Activated T-cell treated with anti-CD3 and anti-CD28 coated beads, Interleukin-2, amount 50 U/mL, for 24 hours (primary cell): ENCODE data around the gene MMAB.
"Not testable (repeated sequence)": the region's sequence is repeated elsewhere in the genome, so short reads cannot be mapped to it uniquely, and the experiment has no call there.

ENCODE experiments used
- DNase-seq: peaks from one replicate; pipeline ENCODE4 v3.0.0-alpha.2; 2020
- H3K27ac Mint-ChIP-seq: 2 replicates; pipeline ENCODE4 v1.8.0; 2020; ENCODE audit warnings: mild to moderate bottlenecking, mixed read lengths
- H3K27me3 Mint-ChIP-seq: 2 replicates; pipeline ENCODE4 v1.8.0; 2020; ENCODE audit warnings: mixed read lengths
- H3K36me3 Mint-ChIP-seq: 2 replicates; pipeline ENCODE4 v1.8.0; 2020; ENCODE audit warnings: low read depth, mixed read lengths
- H3K4me1 Mint-ChIP-seq: 2 replicates; pipeline ENCODE4 v1.8.0; 2020; ENCODE audit warnings: low read depth, mixed read lengths
- H3K4me3 Mint-ChIP-seq: 2 replicates; pipeline ENCODE4 v1.8.0; 2020; ENCODE audit warnings: mild to moderate bottlenecking, moderate library complexity, mixed read lengths
- H3K9me3 Mint-ChIP-seq: 2 replicates; pipeline ENCODE4 v1.8.0; 2020; ENCODE audit warnings: mixed read lengths

Gene MMAB

GRCh38 chr12:109608270-109608669 is 35.0 kb upstream of the MMAB start:
- DNase-seq: no peak
- H3K4me1 Mint-ChIP-seq: no peaks in the 10 kb centered on the region
- H3K27me3 Mint-ChIP-seq: peaks cover 37% of the 10 kb centered on the region
- no peaks in the 10 kb centered on the region for H3K9me3 Mint-ChIP-seq
- H3K36me3 Mint-ChIP-seq: no peaks in the 10 kb centered on the region
- H3K4me3 Mint-ChIP-seq: no peak overlapping the region
- H3K27ac Mint-ChIP-seq: no peak overlapping the region

GRCh38 chr12:109607618-109608017 is 34.3 kb upstream of the MMAB start:
- no peaks in the 10 kb centered on the region for H3K4me1 Mint-ChIP-seq
- no peaks in the 10 kb centered on the region for H3K9me3 Mint-ChIP-seq
- no peak overlapping the region for H3K27ac Mint-ChIP-seq
- H3K4me3 Mint-ChIP-seq: no peak overlapping the region
- peaks cover 30% of the 10 kb centered on the region for H3K27me3 Mint-ChIP-seq
- no peaks in the 10 kb centered on the region for H3K36me3 Mint-ChIP-seq
- DNase-seq: no peak

GRCh38 chr12:109606320-109607028 is 33.2 kb upstream of the MMAB start:
- H3K27me3 Mint-ChIP-seq: peaks cover 22% of the 10 kb centered on the region
- no peak overlapping the region for H3K4me3 Mint-ChIP-seq
- H3K4me1 Mint-ChIP-seq: no peaks in the 10 kb centered on the region
- H3K9me3 Mint-ChIP-seq: no peaks in the 10 kb centered on the region
- H3K27ac Mint-ChIP-seq: no peak overlapping the region
- no peaks in the 10 kb centered on the region for H3K36me3 Mint-ChIP-seq
- DNase-seq: no peak

- Mint-ChIP-seq H3K27ac (no peak overlapping the region), H3K9me3 (no peaks in the 10 kb centered on the region), H3K4me3 (no peak overlapping the region), H3K27me3 (peaks cover 17% of the 10 kb centered on the region), H3K36me3 (no peaks in the 10 kb centered on the region), H3K4me1 (no peaks in the 10 kb centered on the region)
- DNase-seq: no peak
These were observed 32.4 kb upstream of the MMAB start for GRCh38 chr12:109605599-109606228.

- no peaks in the 10 kb centered on the region for H3K9me3 Mint-ChIP-seq
- H3K27me3 Mint-ChIP-seq: peaks cover 14% of the 10 kb centered on the region
- no peak for DNase-seq
- no peak overlapping the region for H3K27ac Mint-ChIP-seq
- H3K36me3 Mint-ChIP-seq: no peaks in the 10 kb centered on the region
- no peak overlapping the region for H3K4me3 Mint-ChIP-seq
- H3K4me1 Mint-ChIP-seq: no peaks in the 10 kb centered on the region
These were observed 31.7 kb upstream of the MMAB start for GRCh38 chr12:109605016-109605415.

- no peaks in the 10 kb centered on the region for H3K36me3 Mint-ChIP-seq
- H3K4me1 Mint-ChIP-seq: no peaks in the 10 kb centered on the region
- H3K27ac Mint-ChIP-seq: no peak overlapping the region
- no peak overlapping the region for H3K4me3 Mint-ChIP-seq
- DNase-seq: no peak
- H3K9me3 Mint-ChIP-seq: no peaks in the 10 kb centered on the region
- H3K27me3 Mint-ChIP-seq: peaks cover 14% of the 10 kb centered on the region
These were observed 30.9 kb upstream of the MMAB start for GRCh38 chr12:109604132-109604585.

- H3K27ac Mint-ChIP-seq, H3K9me3 Mint-ChIP-seq, H3K36me3 Mint-ChIP-seq, DNase-seq, H3K4me1 Mint-ChIP-seq, H3K4me3 Mint-ChIP-seq: not testable (repeated sequence)
- peaks cover 12% of the 10 kb centered on the region for H3K27me3 Mint-ChIP-seq
These were observed 28.8 kb upstream of the MMAB start for GRCh38 chr12:109602132-109602531.

GRCh38 chr12:109601557-109601956 is 28.3 kb upstream of the MMAB start:
- Mint-ChIP-seq H3K9me3 (no peaks in the 10 kb centered on the region), H3K27ac (no peak overlapping the region), H3K4me1 (peaks cover 10% of the 10 kb centered on the region)

GRCh38 chr12:109600995-109601394 is 27.7 kb upstream of the MMAB start:
- peaks cover 10% of the 10 kb centered on the region for H3K4me1 Mint-ChIP-seq
- no peak overlapping the region for H3K4me3 Mint-ChIP-seq
- H3K36me3 Mint-ChIP-seq: peaks cover 3% of the 10 kb centered on the region
- no peaks in the 10 kb centered on the region for H3K9me3 Mint-ChIP-seq
- H3K27ac Mint-ChIP-seq: no peak overlapping the region
- DNase-seq: no peak
- H3K27me3 Mint-ChIP-seq: peaks cover 8% of the 10 kb centered on the region

More at GRCh38 chr12:109601557-109601956, 28.3 kb upstream of the MMAB start:
- Mint-ChIP-seq H3K27me3 (peaks cover 8% of the 10 kb centered on the region), H3K36me3 (peaks cover 3% of the 10 kb centered on the region), H3K4me3 (no peak overlapping the region)
- no peak for DNase-seq

GRCh38 chr12:109600481-109600880 is 27.2 kb upstream of the MMAB start:
- no peak overlapping the region for H3K4me3 Mint-ChIP-seq
- peaks cover 5% of the 10 kb centered on the region for H3K27me3 Mint-ChIP-seq
- H3K36me3 Mint-ChIP-seq: peaks cover 3% of the 10 kb centered on the region
- H3K27ac Mint-ChIP-seq: no peak overlapping the region
- peaks cover 13% of the 10 kb centered on the region for H3K4me1 Mint-ChIP-seq
- no peaks in the 10 kb centered on the region for H3K9me3 Mint-ChIP-seq
- no peak for DNase-seq

GRCh38 chr12:109599087-109599486 is 25.8 kb upstream of the MMAB start:
- H3K4me1 Mint-ChIP-seq: peaks cover 27% of the 10 kb centered on the region
- no peak overlapping the region for H3K27ac Mint-ChIP-seq
- DNase-seq: no peak
- H3K36me3 Mint-ChIP-seq: peaks cover 11% of the 10 kb centered on the region
- no peak overlapping the region for H3K4me3 Mint-ChIP-seq
- H3K9me3 Mint-ChIP-seq: no peaks in the 10 kb centered on the region
- H3K27me3 Mint-ChIP-seq: no peaks in the 10 kb centered on the region

- no peak overlapping the region for H3K27ac Mint-ChIP-seq
- H3K27me3 Mint-ChIP-seq: no peaks in the 10 kb centered on the region
- peaks cover 17% of the 10 kb centered on the region for H3K36me3 Mint-ChIP-seq
- H3K4me1 Mint-ChIP-seq: peaks cover 28% of the 10 kb centered on the region
- H3K9me3 Mint-ChIP-seq: no peaks in the 10 kb centered on the region
- DNase-seq: no peak
- no peak overlapping the region for H3K4me3 Mint-ChIP-seq
These were observed 25.1 kb upstream of the MMAB start for GRCh38 chr12:109598428-109598854.

- Mint-ChIP-seq H3K36me3 (peaks cover 19% of the 10 kb centered on the region), H3K4me3 (no peak overlapping the region), H3K27me3 (no peaks in the 10 kb centered on the region), H3K9me3 (no peaks in the 10 kb centered on the region), H3K27ac (no peak overlapping the region), H3K4me1 (peaks cover 28% of the 10 kb centered on the region)
- DNase-seq: peak; percentile 78
These were observed 24.6 kb upstream of the MMAB start for GRCh38 chr12:109597795-109598427.

GRCh38 chr12:109597414-109597794 is 24.1 kb upstream of the MMAB start:
- H3K27me3 Mint-ChIP-seq: no peaks in the 10 kb centered on the region
- no peak overlapping the region for H3K4me3 Mint-ChIP-seq
- peaks cover 24% of the 10 kb centered on the region for H3K36me3 Mint-ChIP-seq
- H3K4me1 Mint-ChIP-seq: peaks cover 28% of the 10 kb centered on the region
- DNase-seq: no peak
- H3K27ac Mint-ChIP-seq: no peak overlapping the region
- H3K9me3 Mint-ChIP-seq: no peaks in the 10 kb centered on the region
